NCI-H1092 (cell line): ENCODE measurements around the gene IL15RA.
"Not testable (repeated sequence)": the region's sequence is repeated elsewhere in the genome, so short reads cannot be mapped to it uniquely, and the experiment has no call there.

Experiments used
- DNase-seq: peaks from one replicate; lab custom pipeline; 2025; lab: John Stamatoyannopoulos, UW

Gene IL15RA

GRCh38 chr10:5921746-5922145 is 55.6 kb downstream of the IL15RA start:
- DNase-seq: no peak

- DNase-seq: no peak
These were observed 57.8 kb downstream of the IL15RA start for GRCh38 chr10:5919568-5919967.

- no peak for DNase-seq
These were observed 58.6 kb downstream of the IL15RA start for GRCh38 chr10:5918763-5919162.

- no peak for DNase-seq
These were observed 60.0 kb downstream of the IL15RA start for GRCh38 chr10:5917305-5917704.

- no peak for DNase-seq
These were observed 61.9 kb downstream of the IL15RA start for GRCh38 chr10:5915451-5915850.

GRCh38 chr10:5913736-5914135 is 63.6 kb downstream of the IL15RA start:
- no peak for DNase-seq

GRCh38 chr10:5911670-5912069 is 65.7 kb downstream of the IL15RA start:
- no peak for DNase-seq

GRCh38 chr10:5910323-5911100 is 66.8 kb downstream of the IL15RA start:
- no peak for DNase-seq

- DNase-seq: not testable (repeated sequence)
These were observed 68.7 kb downstream of the IL15RA start for GRCh38 chr10:5908676-5909075.

GRCh38 chr10:5906651-5907050 is 70.7 kb downstream of the IL15RA start:
- DNase-seq: no peak

- DNase-seq: no peak
These were observed 71.4 kb downstream of the IL15RA start for GRCh38 chr10:5905854-5906507.

- DNase-seq: no peak
These were observed 73.1 kb downstream of the IL15RA start for GRCh38 chr10:5904227-5904626.

- DNase-seq: no peak
These were observed 73.8 kb downstream of the IL15RA start for GRCh38 chr10:5903563-5903962.

- no peak for DNase-seq
These were observed 74.7 kb downstream of the IL15RA start for GRCh38 chr10:5902511-5903274.
